NCI-H1930 (cell line): ENCODE results near the gene PRLR.
"Not testable (repeated sequence)": the region's sequence is repeated elsewhere in the genome, so short reads cannot be mapped to it uniquely, and the experiment has no call there.

Experiments used
- DNase-seq, 2 experiments: peaks; one replicate each; lab custom pipeline; 2025; lab: John Stamatoyannopoulos, UW

Gene PRLR

DNA sequence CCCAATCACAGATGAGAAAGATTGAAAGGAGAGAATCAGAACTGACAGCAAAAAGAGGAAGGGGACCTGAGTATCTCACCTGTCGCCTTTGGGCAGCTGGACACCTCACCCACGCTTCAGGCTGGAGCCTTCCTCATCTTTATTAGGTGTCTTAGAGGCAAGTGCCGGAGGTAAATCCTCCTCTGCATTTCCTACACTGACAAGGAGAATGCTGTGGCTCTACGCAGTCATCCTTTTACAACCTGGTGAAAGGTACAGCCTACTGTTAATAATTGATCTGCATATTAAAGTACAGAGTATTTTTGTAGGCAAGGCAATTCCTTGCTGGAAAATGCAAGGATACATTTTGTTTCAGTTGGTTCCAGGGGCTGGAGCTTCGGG, 34.8 kb downstream of the PRLR start:
- DNase-seq: no peak

DNA sequence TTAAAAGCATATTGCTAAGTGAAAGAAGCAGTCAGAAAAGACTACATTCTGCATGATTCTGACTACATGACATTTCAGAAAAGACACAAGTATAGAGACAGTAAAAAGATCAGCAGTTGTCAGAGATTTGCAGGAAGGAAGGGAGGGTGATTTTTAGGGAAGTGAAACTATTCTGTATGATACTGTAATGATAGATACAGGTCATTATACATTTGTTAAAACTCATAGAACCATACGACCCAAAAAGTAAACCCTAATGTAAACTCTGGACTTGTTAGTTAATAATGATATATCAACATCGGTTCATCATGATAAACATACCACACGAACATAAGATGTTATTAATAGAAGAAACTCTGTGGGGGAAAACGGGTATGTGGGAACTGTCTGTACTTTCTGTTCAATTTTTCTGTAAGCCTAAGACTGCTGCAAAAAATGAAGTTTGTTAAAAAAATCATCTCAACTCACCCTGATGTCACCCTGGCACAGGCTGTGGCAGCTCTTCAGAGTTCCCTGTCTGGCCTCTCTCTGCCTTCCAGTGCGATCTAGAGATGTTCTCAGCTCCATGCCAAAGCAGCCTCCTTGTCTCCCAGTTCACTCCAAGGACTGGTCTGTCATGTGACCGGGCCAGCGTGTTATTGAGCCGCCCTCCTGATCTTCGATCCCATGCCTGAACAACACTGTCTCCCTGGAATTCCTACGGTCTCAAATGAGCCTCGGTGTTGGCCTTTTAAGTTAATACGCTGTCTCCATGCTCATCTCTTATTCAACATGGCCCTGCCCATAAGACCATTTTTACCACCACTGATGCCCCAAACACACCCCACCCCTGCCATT, 35.4 kb downstream of the PRLR start:
- DNase-seq: no peak

DNA sequence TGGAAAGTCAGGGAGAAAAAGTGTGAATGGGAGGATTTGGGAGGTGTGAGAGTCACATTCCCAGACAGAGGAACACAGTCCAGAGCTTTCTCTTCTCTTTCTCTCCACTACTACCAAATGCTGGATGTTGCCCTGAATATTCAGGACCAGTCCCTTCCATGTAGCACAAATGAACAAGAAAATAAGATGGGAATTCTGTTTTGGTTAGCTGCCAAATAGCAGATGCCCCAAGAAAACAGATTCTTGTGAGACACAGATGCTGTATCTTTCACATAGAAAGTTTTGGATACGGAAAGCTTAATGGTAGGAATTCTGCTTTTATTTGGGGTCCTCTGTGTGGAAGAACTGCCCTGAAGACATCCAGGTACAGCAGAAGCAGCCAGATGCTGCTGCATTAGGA, 37.8 kb downstream of the PRLR start:
- no peak for DNase-seq

DNA sequence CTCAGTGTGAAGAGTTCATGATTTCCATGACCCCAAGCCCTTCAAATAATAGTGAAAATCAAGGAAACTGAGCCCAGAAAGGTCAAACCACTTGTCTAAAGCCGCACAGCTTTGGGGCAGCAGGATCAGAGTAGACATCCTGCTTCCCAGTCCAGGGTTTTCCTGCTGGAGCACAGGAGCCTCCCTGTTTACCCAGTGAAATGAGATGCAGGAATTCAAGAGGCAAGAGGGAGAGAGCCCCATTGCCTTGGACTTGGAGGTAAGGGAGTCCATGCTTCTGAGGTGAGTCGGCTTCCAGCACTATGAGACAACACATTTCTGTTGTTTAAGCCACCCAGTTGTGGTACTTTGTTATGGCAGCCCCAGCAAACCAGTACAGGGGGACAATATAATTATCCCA, 40.5 kb downstream of the PRLR start:
- not testable (repeated sequence) for DNase-seq

DNA sequence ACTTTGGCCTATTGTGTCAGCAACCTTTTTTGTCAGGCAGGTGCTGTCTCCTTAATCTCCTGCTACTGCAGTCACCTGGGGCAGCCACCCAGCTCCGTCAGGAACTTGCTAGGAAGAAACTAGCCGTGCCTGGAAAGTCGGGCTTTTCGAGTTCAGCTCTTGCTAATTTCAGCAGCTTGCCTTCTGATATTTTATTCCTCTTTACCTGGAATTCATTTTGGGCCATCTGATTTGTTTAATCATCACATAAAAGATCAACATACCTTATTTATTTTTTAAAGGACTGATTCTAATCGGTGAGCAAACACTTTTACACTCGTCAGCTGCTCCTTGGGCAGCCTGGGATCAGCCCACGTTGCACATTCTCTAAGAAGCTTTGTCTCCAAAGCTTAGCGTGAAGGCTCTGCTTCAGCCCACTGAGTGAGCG, 42.2 kb downstream of the PRLR start:
- DNase-seq: no peak

DNA sequence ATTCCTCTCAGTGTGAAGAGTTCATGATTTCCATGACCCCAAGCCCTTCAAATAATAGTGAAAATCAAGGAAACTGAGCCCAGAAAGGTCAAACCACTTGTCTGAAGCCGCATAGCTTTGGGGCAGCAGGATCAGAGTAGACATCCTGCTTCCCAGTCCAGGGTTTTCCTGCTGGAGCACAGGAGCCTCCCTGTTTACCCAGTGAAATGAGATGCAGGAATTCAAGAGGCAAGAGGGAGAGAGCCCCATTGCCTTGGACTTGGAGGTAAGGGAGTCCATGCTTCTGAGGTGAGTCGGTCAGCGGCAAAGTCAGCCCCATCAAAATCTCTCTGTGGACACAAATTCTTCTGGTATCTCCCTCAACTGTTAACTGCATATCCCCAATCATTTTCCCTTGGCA, 42.7 kb downstream of the PRLR start:
- DNase-seq: not testable (repeated sequence)

DNA sequence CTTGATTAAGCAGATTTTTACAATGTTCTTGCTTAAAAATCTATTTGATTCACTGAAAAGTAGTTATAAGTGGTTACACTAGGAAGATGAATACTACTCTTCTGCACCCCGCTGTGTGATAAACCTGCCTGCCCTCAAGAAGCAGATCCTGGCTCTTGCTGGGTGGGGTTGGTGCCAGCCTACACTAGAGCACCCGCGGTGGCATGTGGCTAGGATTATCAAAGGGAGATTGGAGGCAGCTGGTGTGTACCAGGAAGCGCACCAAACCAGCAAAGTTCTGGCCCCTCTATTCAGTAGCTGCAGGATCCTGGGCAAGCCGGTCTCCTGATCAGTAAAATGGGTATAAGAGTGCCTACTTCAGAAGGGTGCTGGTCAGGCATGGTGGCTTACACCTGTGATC, 43.5 kb downstream of the PRLR start:
- no peak for DNase-seq

DNA sequence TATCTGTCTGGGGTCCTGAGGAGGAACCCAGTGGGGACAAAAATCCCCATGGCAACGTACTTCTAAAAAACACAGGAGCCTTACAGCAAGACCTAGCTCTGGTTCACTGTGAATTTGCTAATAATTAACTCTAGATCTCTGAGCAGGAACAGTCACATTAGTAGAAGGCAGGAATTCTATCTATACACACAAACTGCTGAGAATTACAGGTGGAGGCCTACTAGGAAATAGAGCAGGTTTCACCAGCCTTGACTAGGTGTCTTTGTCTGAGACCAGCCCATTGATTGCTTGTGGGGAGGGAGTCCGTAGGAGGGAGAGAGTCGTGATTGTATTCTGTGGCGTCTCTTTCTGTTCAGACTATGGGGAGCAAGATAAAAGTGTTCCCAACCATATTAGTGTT, 44.8 kb downstream of the PRLR start:
- DNase-seq: no peak

DNA sequence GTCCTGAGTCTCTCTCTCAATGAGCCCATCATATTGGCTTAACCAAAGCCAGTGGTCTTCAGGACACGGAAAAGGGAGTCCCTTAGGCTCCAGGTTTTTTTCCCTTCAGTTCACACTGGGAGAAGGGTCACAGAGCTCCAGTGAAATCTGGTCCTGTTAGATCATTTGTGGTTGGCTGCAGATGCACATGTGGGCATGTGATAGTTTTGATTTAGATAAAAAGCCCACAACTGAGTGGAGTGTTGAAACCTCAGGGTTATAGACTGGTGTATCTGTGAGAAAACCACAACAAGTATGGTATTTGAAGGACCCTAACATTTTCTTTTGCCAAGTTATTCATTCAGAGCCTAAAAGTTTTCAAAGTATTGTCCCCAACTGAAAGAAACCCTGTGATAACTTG, 46.7 kb downstream of the PRLR start:
- no peak for DNase-seq

DNA sequence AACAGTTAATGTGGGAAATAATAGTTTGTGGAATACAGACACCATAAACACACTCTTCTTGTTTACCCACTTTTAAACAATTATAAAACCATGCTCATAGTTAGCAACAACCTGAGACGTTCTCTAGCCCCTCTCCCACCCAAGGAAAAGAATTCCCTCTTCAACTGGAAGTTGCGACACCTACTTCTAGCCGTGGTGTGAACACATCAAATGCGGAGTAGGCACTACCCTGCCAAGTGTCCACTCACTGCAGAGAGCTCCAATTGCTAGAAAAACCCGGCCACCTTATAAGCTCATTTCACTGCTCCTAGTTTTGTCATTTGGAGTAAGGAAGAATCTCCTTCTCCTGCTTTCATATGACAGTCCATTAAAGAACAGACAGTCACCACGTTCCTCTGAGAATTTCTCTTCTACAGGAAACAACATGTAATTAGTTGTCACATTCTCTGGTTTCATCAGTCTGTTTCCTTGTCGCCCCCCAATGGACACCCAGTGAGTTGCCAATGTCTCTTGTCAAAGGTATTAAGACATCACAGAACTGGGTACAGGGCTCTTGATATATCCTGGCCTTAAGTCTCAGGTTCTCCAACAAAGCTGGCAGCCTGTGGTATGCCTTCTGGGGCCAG, 47.3 kb downstream of the PRLR start:
- DNase-seq: peak in 1 of 2 experiments; percentile 12

DNA sequence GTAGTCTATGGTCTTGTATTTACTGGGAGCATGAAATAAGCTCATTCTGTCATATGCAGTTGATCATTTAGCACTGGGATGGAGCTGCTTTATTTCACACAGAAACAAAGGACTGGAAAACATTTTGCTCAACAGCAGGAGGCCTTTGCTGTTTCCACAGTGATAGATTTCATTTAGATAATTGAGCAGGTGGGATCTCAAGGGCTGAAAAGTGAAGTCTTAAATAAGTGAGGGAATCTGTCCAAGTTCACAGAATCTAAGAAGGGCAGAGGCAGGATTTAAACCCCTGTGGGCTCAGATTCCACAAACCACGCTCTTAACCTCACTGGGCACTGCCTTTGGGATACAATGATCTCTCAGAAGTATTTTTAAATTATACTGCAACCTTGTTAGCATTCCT, 47.8 kb downstream of the PRLR start:
- DNase-seq: no peak

DNA sequence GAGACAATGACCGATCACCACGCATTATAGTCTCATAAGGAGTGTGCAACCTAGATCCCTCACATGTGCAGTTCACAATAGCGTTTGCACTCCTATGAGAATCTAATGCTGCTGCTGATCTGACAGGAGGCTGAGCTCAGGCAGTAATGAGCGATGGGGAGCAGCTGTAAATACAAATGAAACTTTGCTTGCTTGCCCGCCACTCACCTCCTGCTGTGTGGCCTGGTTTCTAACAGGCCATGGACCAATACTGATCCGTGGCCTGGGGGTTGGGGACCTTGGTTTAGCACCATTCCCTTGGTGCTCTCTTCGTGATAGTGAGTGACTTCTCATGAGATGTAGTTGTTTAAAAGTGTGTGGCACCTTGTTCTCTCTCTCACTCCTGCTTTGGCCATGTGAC, 50.2 kb downstream of the PRLR start:
- DNase-seq: no peak

DNA sequence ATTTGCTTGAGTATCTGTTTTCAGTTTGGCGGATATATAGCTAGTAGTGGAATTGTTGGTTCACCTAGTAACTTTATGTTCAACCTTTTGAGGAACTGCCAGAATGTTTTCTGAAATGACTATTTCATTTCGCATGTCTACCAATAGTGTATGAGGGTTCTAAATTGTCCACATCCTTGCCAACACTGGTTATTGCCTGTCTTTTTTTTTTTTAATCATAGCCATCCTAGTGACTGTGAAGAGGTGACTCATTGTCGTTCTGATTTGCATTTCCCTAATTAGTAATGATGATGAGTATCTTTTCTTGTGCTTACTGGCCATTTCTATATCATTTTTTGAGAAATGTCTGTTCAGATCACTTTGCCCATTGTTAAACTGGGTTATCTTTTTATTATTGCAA, 52.5 kb downstream of the PRLR start:
- DNase-seq: no peak

DNA sequence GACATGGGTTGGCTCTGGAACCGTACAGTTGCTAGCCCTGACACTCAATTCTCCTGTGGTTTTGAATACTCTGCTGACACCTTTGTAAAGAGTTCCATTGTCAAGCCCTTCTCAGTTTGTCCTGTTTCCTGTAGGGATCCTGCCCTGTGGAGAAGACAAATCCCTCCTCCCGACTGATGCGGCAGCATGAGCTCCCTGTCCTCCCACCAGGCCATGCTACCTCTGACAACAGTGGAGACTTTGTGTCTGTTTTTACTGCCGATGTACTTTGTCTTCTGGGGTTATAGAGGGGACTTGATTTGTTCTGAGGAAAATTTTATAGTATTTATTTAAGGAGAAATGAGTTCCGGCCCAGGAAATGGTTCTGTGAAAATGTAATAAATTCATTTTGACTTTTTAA, 57.8 kb downstream of the PRLR start:
- DNase-seq: no peak

DNA sequence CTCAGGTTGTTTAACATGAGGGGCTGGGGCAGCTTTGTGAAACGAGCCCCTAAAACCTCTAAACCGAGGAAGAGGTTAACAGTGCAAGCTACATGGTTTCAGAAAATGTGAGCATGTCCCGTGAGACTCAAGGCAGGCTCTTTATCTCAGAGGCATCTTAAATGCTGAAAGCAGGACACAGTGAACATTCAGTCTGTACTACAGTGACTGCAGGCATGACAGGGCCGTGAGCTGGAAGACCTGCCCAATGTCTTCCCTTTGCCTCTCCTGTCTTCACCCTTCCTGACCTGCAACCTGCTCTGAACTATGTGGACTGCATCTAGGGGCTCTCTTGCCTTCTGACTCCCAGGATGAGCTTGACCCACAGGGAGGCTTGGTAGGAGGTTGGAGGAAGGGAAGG, 58.3 kb downstream of the PRLR start:
- DNase-seq: no peak

DNA sequence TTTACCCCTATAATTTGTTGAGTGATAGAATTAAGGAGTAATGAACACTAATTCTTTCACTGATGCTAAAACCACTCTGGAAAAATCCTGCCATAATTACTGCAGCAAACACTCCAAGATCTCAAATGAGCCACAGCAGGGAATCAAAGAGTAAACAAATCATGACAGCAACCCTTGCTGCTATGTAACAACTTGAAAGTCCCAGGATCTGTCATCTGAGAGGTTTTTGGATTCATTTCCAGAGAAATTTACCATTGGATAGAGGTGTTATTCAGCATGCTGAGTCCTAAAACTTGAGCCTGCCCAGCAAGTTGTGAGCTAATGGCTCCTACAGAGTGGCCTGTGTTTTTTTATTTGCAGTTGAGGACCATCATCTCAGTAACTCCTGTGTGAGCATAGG, 59.2 kb downstream of the PRLR start:
- DNase-seq: no peak

DNA sequence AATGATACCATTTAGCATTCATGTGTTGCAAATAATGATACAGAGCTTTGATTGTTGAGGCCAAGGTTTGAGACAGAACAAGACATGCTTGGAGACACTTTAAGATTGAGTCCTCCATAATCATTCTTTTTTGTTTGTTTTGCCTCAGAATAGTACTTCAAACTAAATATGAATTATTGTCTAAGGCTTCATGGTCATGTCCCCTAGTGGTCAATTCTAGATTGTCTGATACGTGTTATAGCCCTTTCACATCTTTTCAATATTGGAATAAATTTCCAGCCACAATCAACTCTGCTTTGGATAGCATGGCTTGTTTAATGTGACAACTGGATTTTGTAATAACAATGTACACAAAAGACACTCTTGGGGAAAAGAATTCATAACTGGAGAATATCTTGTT, 64.2 kb downstream of the PRLR start:
- DNase-seq: no peak

DNA sequence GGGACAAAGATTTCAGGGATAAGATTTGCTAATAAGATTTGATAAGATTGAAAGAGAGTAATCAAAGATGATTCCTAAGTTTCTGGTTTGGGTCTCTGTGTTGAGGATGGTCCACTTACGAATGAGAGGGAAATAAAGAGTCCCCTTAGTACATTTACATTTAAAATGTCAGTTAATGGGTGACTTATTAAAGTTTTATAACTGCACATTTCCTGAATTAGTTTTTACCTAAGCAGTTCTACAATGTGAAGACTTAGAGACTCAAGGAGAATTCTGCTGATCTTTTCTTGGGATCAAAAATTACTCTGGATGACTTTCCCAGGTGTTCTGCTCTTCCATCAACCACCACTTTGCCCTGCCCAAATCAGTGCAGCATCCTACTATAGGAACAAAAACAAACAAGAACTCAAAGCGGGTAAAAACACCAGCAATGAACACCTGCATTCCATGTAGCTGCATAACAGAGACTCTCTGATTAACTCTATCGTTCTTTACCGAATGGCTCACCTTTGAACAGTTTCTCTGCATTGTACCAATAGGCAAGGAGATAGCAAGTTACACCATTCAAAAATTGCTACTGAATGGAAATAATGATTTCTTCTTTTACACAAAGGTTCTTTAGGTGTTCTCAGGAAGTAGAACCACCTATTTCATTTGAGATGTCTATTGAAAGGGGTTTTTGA, 65.3 kb downstream of the PRLR start:
- DNase-seq: no peak

DNA sequence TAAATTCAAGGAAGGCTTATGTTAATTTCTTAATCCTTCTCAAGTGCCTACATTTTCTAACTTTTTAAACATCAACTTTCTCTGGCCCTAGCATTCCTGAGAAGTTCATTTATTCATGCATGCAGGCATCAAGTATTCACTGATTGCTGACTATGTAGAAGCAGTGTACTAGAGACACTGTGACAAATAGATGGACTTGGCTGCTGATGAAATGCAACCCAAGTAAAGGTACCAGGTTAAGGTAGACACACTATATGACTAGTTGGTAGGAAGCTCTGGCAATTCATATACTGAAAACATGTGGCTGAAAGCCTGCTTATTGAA, 66.6 kb downstream of the PRLR start:
- no peak for DNase-seq

DNA sequence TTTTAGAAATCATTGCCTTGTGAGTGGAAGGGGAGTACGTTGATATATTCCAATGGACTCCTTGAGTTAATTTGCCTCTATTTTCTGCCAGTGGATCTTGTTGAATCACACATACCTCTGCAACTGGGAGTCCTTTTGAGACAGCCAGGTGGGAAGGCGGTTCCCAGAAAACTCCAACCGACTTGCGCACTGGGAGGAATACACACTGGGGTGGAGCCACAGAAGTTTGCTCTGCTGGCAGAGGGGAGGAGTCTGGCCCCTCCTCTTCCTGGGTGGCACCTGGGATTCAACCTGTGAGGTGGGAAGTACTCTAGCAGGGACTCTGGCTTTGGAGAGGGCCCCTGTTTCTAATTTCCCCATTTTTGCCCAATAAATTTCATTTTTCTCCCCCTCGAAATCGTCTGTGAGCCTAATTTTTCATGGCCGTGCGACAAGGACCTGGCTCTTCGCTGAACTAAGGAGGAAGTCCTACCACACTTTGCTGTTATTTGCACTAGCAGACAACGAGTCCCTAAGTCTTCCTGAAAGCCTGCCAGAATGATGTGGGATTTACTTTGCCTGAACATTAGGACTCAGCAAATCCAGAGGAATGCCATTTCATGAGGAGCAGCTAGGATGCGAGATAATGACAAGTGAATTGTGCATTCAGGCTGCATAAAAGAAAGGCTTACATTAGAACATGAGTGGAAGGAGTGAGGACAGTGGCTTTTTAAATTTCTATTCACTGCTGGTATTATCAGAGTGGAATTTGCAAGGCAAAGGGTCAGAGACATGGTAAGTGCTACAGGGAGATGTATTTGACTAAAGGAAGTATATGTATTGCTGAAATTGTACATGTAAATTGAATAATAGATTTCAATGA, 67.2 kb downstream of the PRLR start:
- no peak for DNase-seq

DNA sequence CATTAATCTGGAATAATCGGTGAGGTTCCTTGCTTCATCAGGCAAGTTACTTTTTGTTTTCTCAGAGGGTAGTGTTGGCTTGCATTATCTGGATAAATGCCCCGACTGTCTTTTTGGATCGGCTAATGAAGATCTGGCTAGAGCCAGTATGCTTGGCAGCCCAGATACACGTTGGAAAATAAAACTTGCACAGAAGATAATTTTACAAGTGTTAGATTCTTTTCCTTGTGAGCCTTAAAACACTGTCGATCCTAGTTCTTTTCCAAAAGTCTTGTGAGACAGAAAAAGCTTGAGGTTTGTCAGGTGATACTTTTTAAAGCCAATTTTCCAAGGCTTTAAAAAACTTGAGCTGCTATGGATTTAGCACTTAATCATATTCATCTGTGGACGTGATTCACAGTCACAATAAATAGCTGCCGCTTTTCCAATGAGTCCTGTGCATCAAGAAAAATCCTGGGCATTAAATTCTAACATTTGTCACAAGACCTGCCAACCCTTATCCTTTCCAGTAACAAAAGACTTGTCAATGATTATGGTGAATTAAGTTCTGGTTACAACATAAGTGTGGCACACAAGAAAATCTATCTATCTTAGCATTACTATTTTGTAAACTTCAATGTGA, 68.5 kb downstream of the PRLR start:
- DNase-seq: no peak

DNA sequence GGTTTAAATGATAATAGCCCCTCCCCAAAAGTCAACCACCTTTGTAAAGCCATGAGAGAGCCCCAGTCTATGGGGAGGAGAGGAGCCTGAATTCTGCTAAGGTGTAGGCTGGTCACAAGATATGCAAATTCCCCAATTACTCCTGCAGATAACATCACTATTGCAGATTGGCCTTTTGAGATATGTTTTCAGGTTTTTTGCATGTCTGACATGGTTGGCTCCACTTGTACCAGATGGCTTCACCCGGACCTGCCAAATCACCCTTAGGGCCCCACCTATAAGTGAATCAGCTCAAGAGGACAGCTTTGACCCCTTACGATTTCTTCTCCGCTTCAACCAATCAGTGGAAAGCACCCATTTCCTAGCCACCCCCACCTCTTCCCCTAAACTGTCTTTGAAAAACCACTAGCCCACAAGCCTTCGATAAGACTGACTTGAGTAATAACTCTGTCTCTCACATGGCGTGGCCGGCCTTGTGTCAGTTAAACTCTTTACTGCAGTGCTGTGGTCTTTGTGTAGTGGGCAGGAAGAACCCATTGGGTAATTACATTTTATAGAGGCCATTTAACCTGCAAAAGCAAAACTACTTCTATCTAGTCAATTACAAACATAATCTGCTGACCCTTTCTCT, 69.7 kb downstream of the PRLR start:
- DNase-seq: no peak
